Breast epithelium (tissue), 4 donors: Measurements from ENCODE around the gene TWF2. TPM values are rescaled to one million over a fixed set of nuclear protein-coding genes. Genes with fewer than 3 reads are reported as not detected.

Source experiments
- DNase-seq, 2 donors: peaks; one replicate each; pipeline ENCODE4 v3.0.0-alpha.2; 2019; ENCODE audit warnings: low spot score in 2 of 2
- H3K27ac ChIP-seq, 2 donors: fragments of 200-600 bp; sonication (generic) in 1 of 2; one replicate each; pipeline ENCODE4 v1.5.1; 2016 to 2019; ENCODE audit warnings: mild to moderate bottlenecking in 1 of 2
- H3K27me3 ChIP-seq, 2 donors: fragments of 200-600 bp; sonication (generic) in 1 of 2; one replicate each; pipeline versions ENCODE4 v1.5.1 to v1.6.0; 2017 to 2019; ENCODE audit warnings: control low read depth in 1 of 2, mild to moderate bottlenecking in 1 of 2
- H3K36me3 ChIP-seq: fragments of 200-600 bp; one replicate; pipeline ENCODE4 v1.5.1; 2019
- H3K4me1 ChIP-seq, 2 donors: fragments of 200-600 bp; sonication (generic); one replicate each; pipeline ENCODE4 v1.5.1; 2016 to 2019; ENCODE audit warnings: control low read depth in 1 of 2
- H3K4me3 ChIP-seq, 3 donors: fragments of 200-600 bp; sonication (generic); 1 replicate in 2 of 3; 2 replicates in 1 of 3; pipeline ENCODE4 v1.5.1; 2016 to 2019; ENCODE audit warnings: mild to moderate bottlenecking in 3 of 3, moderate library complexity in 2 of 3
- H3K9me3 ChIP-seq, 2 donors: fragments of 200-600 bp; sonication (generic) in 1 of 2; one replicate each; pipeline ENCODE4 v1.5.1; 2016 to 2019; ENCODE audit warnings: control low read depth in 1 of 2
- CTCF ChIP-seq, 3 donors: fragments of 450-650 bp; IDR thresholded peaks; one replicate each; pipeline ENCODE4 v1.5.1; 2016 to 2017; ENCODE audit warnings: antibody characterized with exemption in 3 of 3, mild to moderate bottlenecking in 3 of 3, moderate library complexity in 3 of 3
- POLR2A ChIP-seq: fragments of 450-650 bp; IDR thresholded peaks from one replicate; pipeline ENCODE4 v1.6.1; 2016; ENCODE audit warnings: antibody characterized with exemption, mild to moderate bottlenecking, moderate library complexity
- POLR2AphosphoS5 ChIP-seq, 3 donors: sonication (generic); formaldehyde crosslinking; IDR thresholded peaks; one replicate each; pipeline ENCODE4 v1.6.1; 2017; ENCODE audit warnings: antibody characterized with exemption in 3 of 3
- intact Hi-C: fragments of 100-400 bp; cut with DNase I; formaldehyde crosslinking; loops from one replicate; pipeline ENCODE4 v1.15.1; 2023; ENCODE audit warnings: low total_unique reads
- total RNA-seq, 3 donors: library from RNA; depleted of rRNA; stranded (reverse); fragments of >200 nt; gene quantifications; one replicate each; pipeline ENCODE4 v1.1.0, GENCODE V29; 2016

TWF2 gene
- total RNA-seq, 3 donors from 2014 or later = 52.7 to 84.5 (median 65.2) TPM

GRCh38 chr3:52217409-52217805 lies 21.6 kb downstream of the TWF2 start:
- TF ChIP-seq POLR2AphosphoS5 (IDR thresholded peaks at IDR 0.05) (no peak), CTCF (IDR thresholded peaks at IDR 0.05) (no peak), POLR2A (no peak)
- H3K27me3 ChIP-seq = no peaks in the 10 kb centered on the region
- H3K9me3 ChIP-seq = no peaks in the 10 kb centered on the region
- H3K4me1 ChIP-seq = peaks cover 8 to 26% of the 10 kb centered on the region in 2 donors
- peaks cover 4% of the 10 kb centered on the region for H3K36me3 ChIP-seq
- intact Hi-C loops = no loop called here
- peak overlapping the region in 1 of 3 donors; percentile 13 for H3K4me3 ChIP-seq
- DNase-seq = no peak
- H3K27ac ChIP-seq = peak overlapping the region; percentile 80 to 95

- H3K9me3 ChIP-seq = no peaks in the 10 kb centered on the region
- TF ChIP-seq CTCF (IDR thresholded peaks at IDR 0.05) (no peak), POLR2AphosphoS5 (IDR thresholded peaks at IDR 0.05) (peak; percentile 46 to 65 (median 54)), POLR2A (no peak)
- no peaks in the 10 kb centered on the region for H3K27me3 ChIP-seq
- H3K4me3 ChIP-seq = peak overlapping the region in 1 of 3 donors; percentile 13
- H3K36me3 ChIP-seq = peaks cover 7% of the 10 kb centered on the region
- intact Hi-C loops = no loop called here
- peaks cover 3 to 26% of the 10 kb centered on the region in 2 donors for H3K4me1 ChIP-seq
- peak overlapping the region; percentile 80 to 95 for H3K27ac ChIP-seq
- peak; percentile 86 to 90 for DNase-seq
These were observed 22.2 kb downstream of the TWF2 start for GRCh38 chr3:52216585-52217408.

GRCh38 chr3:52215351-52215750 lies 23.6 kb downstream of the TWF2 start:
- TF ChIP-seq CTCF (IDR thresholded peaks at IDR 0.05) (no peak), POLR2A (no peak), POLR2AphosphoS5 (IDR thresholded peaks at IDR 0.05) (no peak)
- peaks cover 10% of the 10 kb centered on the region for H3K36me3 ChIP-seq
- no peaks in the 10 kb centered on the region for H3K9me3 ChIP-seq
- peaks cover 0 to 14% of the 10 kb centered on the region in 2 donors for H3K4me1 ChIP-seq
- peak overlapping the region in 1 of 2 donors; percentile 95 for H3K27ac ChIP-seq
- no peak for DNase-seq
- intact Hi-C loops = no loop called here
- no peak overlapping the region for H3K4me3 ChIP-seq
- H3K27me3 ChIP-seq = no peaks in the 10 kb centered on the region

- no peak overlapping the region for H3K4me3 ChIP-seq
- peaks cover 0 to 13% of the 10 kb centered on the region in 2 donors for H3K4me1 ChIP-seq
- TF ChIP-seq CTCF (IDR thresholded peaks at IDR 0.05) (no peak), POLR2AphosphoS5 (IDR thresholded peaks at IDR 0.05) (no peak), POLR2A (no peak)
- no peak for DNase-seq
- H3K9me3 ChIP-seq = no peaks in the 10 kb centered on the region
- intact Hi-C loops = no loop called here
- H3K27ac ChIP-seq = no peak overlapping the region
- H3K27me3 ChIP-seq = no peaks in the 10 kb centered on the region
- H3K36me3 ChIP-seq = peaks cover 12% of the 10 kb centered on the region
These were observed 25.1 kb downstream of the TWF2 start for GRCh38 chr3:52213901-52214300.

GRCh38 chr3:52213005-52213404 lies 26.0 kb downstream of the TWF2 start:
- Histone ChIP-seq H3K4me1 (peaks cover 0 to 6% of the 10 kb centered on the region in 2 donors), H3K27ac (no peak overlapping the region), H3K9me3 (no peaks in the 10 kb centered on the region), H3K4me3 (no peak overlapping the region), H3K27me3 (no peaks in the 10 kb centered on the region), H3K36me3 (peaks cover 18% of the 10 kb centered on the region)
- no peak for DNase-seq
- intact Hi-C loops = no loop called here
- TF ChIP-seq CTCF (IDR thresholded peaks at IDR 0.05) = no peak
- TF ChIP-seq POLR2A = no peak
- no peak for TF ChIP-seq POLR2AphosphoS5 (IDR thresholded peaks at IDR 0.05)
